DND-41 (cell line): ENCODE results near the gene ACTL8.

Experiments used
- EZH2 ChIP-seq: IDR thresholded peaks from 3 replicates; pipeline ENCODE4 v1.6.1; 2012; ENCODE audit warnings: borderline replicate concordance, low read depth, mild to moderate bottlenecking, moderate library complexity, low read length, inconsistent platforms; ENCODE audit not compliant: severe bottlenecking
- TF ChIP-seq, protein P1 (sequence below): IDR thresholded peaks from 2 replicates; pipeline ENCODE4 v1.5.1; 2012; ENCODE audit warnings: borderline replicate concordance, low read length, moderate library complexity, mild to moderate bottlenecking; ENCODE audit not compliant: poor library complexity, severe bottlenecking; ENCODE audit errors: extremely low read depth

DNA sequence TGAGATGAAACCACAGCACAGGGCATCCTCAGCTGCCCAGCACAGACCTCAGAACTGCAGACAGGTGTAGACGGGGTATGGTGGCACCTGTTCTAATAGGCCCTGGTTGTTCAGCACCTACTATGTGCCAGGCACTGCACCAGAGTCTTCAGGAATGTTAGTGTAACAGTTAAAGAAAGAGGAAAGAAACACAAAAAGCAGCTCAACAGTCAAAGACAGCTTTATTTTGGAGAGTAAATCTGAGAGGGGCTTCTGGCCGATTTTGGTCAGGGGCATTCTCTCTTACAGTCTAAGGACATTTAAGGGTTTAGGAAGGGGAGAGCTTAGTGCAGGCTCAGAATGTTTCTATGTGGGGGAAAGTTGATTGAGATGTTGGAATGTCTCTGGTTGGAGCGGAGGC, 45.2 kb upstream of the ACTL8 start:
- TF ChIP-seq, protein P1, sequence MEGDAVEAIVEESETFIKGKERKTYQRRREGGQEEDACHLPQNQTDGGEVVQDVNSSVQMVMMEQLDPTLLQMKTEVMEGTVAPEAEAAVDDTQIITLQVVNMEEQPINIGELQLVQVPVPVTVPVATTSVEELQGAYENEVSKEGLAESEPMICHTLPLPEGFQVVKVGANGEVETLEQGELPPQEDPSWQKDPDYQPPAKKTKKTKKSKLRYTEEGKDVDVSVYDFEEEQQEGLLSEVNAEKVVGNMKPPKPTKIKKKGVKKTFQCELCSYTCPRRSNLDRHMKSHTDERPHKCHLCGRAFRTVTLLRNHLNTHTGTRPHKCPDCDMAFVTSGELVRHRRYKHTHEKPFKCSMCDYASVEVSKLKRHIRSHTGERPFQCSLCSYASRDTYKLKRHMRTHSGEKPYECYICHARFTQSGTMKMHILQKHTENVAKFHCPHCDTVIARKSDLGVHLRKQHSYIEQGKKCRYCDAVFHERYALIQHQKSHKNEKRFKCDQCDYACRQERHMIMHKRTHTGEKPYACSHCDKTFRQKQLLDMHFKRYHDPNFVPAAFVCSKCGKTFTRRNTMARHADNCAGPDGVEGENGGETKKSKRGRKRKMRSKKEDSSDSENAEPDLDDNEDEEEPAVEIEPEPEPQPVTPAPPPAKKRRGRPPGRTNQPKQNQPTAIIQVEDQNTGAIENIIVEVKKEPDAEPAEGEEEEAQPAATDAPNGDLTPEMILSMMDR: no peak
- TF ChIP-seq EZH2: no peak
